Measurements from ENCODE around the gene UIMC1. TPM values are rescaled to one million over a fixed set of nuclear protein-coding genes. Genes with fewer than 3 reads are reported as not detected.
"Not testable (repeated sequence)": the region's sequence is repeated elsewhere in the genome, so short reads cannot be mapped to it uniquely, and the experiment has no call there.

The UIMC1 gene
- total RNA-seq, 2 donors from 2014 or later: 19.1 to 27.2 TPM

DNA sequence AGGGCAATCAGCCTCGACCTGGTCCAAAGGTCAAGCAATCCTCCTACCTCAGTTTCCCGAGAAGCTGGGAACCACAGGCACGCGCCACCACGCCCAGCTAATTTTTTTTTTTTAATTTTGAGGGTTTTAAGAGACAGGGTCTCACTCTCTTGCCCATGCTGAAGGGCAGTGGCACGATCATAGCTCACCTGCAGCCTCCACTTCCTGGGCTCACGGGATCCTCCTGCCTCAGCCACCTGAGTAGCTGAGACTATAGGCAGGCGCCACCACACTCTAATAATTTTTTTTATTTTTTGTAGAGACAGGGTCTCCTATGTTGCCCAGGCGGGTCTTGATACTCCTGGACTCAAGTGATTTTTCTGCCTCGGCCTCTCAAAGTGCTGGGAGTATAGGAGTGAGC lies 1.6 kb downstream of the UIMC1 start:
- intact Hi-C loops (cut with DNase I): no loop called here
- H3K27ac ChIP-seq: no peak overlapping the region
- no peak for DNase-seq

DNA sequence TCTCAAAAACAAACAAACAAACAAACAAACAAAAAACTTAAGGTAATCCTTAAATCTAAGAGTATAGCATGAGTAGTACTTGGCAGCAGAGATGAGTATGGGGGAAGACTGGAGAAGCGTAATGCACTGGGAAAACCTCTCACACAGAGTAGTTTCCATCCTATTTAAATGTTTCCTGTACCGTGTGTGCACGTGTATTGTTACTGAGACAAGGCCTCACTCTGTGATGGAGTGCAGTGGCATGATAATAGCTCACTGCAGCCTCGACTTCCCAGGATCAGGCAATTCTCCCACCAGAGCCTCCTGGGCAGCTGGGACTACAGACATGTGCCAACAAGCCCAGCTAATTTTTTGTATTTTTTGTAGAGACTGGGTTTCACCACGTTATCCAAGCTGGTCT lies 2.9 kb downstream of the UIMC1 start:
- Histone ChIP-seq H3K4me1 (peaks cover 26% of the 10 kb centered on the region), H3K27me3 (no peaks in the 10 kb centered on the region), H3K9me3 (no peaks in the 10 kb centered on the region), H3K27ac (no peak overlapping the region), H3K36me3 (replicated peaks in 1 of 2; ENCODE audit: insufficient read depth in 1 of 2, low read depth in 2 of 2) (no peaks in the 10 kb centered on the region), H3K4me3 (no peak overlapping the region)
- intact Hi-C loops (cut with DNase I): no loop called here
- ATAC-seq (no peak), DNase-seq (no peak)
- TF ChIP-seq POLR2A (IDR thresholded peaks at IDR 0.05) (no peak), CTCF (IDR thresholded peaks at IDR 0.05) (no peak)
- WGBS, 2 donors: 70% methylated on average over 5 of the region's 5 CpGs

More for the DNA sequence above, 1.6 kb downstream of the UIMC1 start:
- no peaks in the 10 kb centered on the region for H3K36me3 ChIP-seq (replicated peaks in 1 of 2; ENCODE audit: insufficient read depth in 1 of 2, low read depth in 2 of 2)
- ATAC-seq: no peak
- H3K27me3 ChIP-seq: no peaks in the 10 kb centered on the region
- TF ChIP-seq CTCF (IDR thresholded peaks at IDR 0.05): no peak
- TF ChIP-seq POLR2A (IDR thresholded peaks at IDR 0.05): no peak
- peaks cover 26% of the 10 kb centered on the region for H3K4me1 ChIP-seq
- no peaks in the 10 kb centered on the region for H3K9me3 ChIP-seq
- no peak overlapping the region for H3K4me3 ChIP-seq
- whole genome bisulfite sequencing, 2 donors: 83 to 87% methylated on average over 10 of the region's 10 CpGs

DNA sequence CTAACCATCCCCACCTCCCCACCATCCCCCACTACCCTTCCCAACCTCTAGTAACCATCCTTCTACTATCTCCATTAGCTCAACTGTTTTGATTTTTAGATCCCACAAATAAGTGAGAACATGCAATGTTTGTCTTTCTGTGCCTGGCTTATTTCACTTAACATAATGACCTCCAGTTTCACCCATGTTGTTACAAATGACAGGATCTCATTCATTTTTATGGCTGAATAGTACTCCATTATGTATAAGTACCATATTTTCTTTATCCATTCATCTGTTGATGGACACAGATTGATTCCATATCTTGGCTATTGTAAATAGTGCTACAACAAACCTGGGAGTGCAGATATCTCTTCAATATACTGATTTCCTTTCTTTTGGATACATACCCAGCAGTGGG lies 7.1 kb downstream of the UIMC1 start:
- not testable (repeated sequence) for H3K27ac ChIP-seq

GRCh38 chr5:176998828-176999227 lies 7.8 kb downstream of the UIMC1 start:
- no peaks in the 10 kb centered on the region for H3K27me3 ChIP-seq
- no peak overlapping the region for H3K27ac ChIP-seq
- ATAC-seq: no peak
- TF ChIP-seq CTCF (IDR thresholded peaks at IDR 0.05): no peak
- TF ChIP-seq POLR2A (IDR thresholded peaks at IDR 0.05): no peak
- H3K36me3 ChIP-seq (replicated peaks in 1 of 2; ENCODE audit: insufficient read depth in 1 of 2, low read depth in 2 of 2): no peaks in the 10 kb centered on the region
- no peak overlapping the region for H3K4me3 ChIP-seq
- WGBS, 2 donors: 90 to 95% methylated on average over 5 of the region's 5 CpGs
- intact Hi-C loops (cut with DNase I): no loop called here
- no peaks in the 10 kb centered on the region for H3K9me3 ChIP-seq
- no peak for DNase-seq
- peaks cover 36% of the 10 kb centered on the region for H3K4me1 ChIP-seq

More for the DNA sequence above, 7.1 kb downstream of the UIMC1 start:
- H3K4me1 ChIP-seq: peaks cover 39% of the 10 kb centered on the region
- H3K27me3 ChIP-seq; H3K4me3 ChIP-seq; H3K9me3 ChIP-seq; ATAC-seq; DNase-seq; intact Hi-C loops (cut with DNase I); H3K36me3 ChIP-seq (replicated peaks in 1 of 2; ENCODE audit: insufficient read depth in 1 of 2, low read depth in 2 of 2): not testable (repeated sequence)

DNA sequence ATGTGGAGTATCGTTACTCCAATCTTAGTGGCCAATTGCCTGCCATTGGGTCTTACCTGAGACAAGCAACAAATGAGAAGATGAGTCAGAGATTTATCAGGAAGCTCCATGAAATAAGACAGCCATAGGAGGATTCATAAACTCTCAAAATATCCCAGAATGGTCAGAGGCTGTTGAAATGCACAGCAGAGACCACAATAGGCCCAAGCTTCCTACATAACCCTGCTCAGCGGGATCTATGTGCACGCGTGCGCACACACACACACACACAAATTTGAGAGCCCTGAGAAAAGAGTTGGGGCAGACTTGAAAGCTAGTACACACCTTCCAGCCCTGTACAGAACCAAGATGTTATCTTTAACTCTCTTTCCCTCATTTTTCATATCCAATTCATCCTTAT lies 9.8 kb downstream of the UIMC1 start:
- H3K4me1 ChIP-seq: peaks cover 40% of the 10 kb centered on the region
- no peak for ATAC-seq
- TF ChIP-seq CTCF (IDR thresholded peaks at IDR 0.05) (no peak), POLR2A (IDR thresholded peaks at IDR 0.05) (no peak)
- no peak overlapping the region for H3K4me3 ChIP-seq
- H3K9me3 ChIP-seq: no peaks in the 10 kb centered on the region
- H3K36me3 ChIP-seq (replicated peaks in 1 of 2; ENCODE audit: insufficient read depth in 1 of 2, low read depth in 2 of 2): no peaks in the 10 kb centered on the region
- no peak for DNase-seq
- H3K27ac ChIP-seq: peak overlapping the region in 1 of 4 donors; percentile 26
- intact Hi-C loops (cut with DNase I): no loop called here
- no peaks in the 10 kb centered on the region for H3K27me3 ChIP-seq
- 87 to 95% methylated on average over 5 of the region's 5 CpGs for WGBS, 2 donors
